Lower lobe of right lung (tissue), 2 donors: ENCODE data around the gene USP49. TPM values are rescaled to one million over a fixed set of nuclear protein-coding genes. Genes with fewer than 3 reads are reported as not detected.

Experiments
- ATAC-seq, 2 donors: fragments of 200-7000 bp; cut with Tn5 transposase; one replicate each; pipeline ENCODE4 v1.9.1; 2020 to 2022; ENCODE audit warnings: mild to moderate bottlenecking in 2 of 2, moderate library complexity in 2 of 2
- DNase-seq: peaks from one replicate; pipeline ENCODE4 v3.0.0-alpha.2; 2020
- H3K27ac ChIP-seq: fragments of 200-600 bp; one replicate; pipeline ENCODE4 v1.8.0; 2022
- H3K27me3 ChIP-seq: fragments of 200-600 bp; one replicate; pipeline ENCODE4 v1.8.0; 2022; ENCODE audit warnings: low read depth
- H3K36me3 ChIP-seq: fragments of 200-600 bp; one replicate; pipeline ENCODE4 v1.8.0; 2022; ENCODE audit warnings: mild to moderate bottlenecking
- H3K4me1 ChIP-seq: fragments of 200-600 bp; one replicate; pipeline ENCODE4 v1.8.0; 2022
- H3K4me3 ChIP-seq: fragments of 200-600 bp; one replicate; pipeline ENCODE4 v1.8.0; 2022; ENCODE audit warnings: mild to moderate bottlenecking
- H3K9me3 ChIP-seq: fragments of 200-600 bp; one replicate; pipeline ENCODE4 v1.8.0; 2022
- CTCF ChIP-seq: fragments of 200-600 bp; IDR thresholded peaks from one replicate; pipeline ENCODE4 v1.8.0; 2022; ENCODE audit warnings: antibody characterized with exemption, mild to moderate bottlenecking
- intact Hi-C: fragments of 100-400 bp; cut with DNase I; formaldehyde crosslinking; loops from one replicate; pipeline ENCODE4 v1.11.0; 2022
- total RNA-seq: library from RNA; stranded (reverse); fragmentation: NEBNext Ultra II Directional; extraction: Animal tissue kit (Norgen Biotek cat#: 25700); gene quantifications from one replicate; pipeline ENCODE4 v1.2.1, GENCODE V29; 2021
- donor health status: DM: no; HTN: yes; CAD: no; lungs with severe emphysema.

USP49 gene
- total RNA-seq, 1 donor from 2014 or later: 3.9 TPM

- no peak for DNase-seq
- TF ChIP-seq CTCF: no peak
- Histone ChIP-seq H3K4me3 (peak overlapping the region; percentile 84), H3K27ac (peak overlapping the region; percentile 89), H3K36me3 (peaks cover 34% of the 10 kb centered on the region), H3K9me3 (no peaks in the 10 kb centered on the region), H3K27me3 (no peaks in the 10 kb centered on the region), H3K4me1 (peaks cover 59% of the 10 kb centered on the region)
- ATAC-seq: peak in 1 of 2 donors; percentile 0
- intact Hi-C loops: no loop called here
Measured at GRCh38 chr6:41785689-41786450, 109.3 kb downstream of the USP49 start.

GRCh38 chr6:41785254-41785653 is 109.9 kb downstream of the USP49 start:
- ATAC-seq (no peak), DNase-seq (no peak)
- Histone ChIP-seq H3K27ac (peak overlapping the region; percentile 31), H3K4me1 (peaks cover 65% of the 10 kb centered on the region), H3K27me3 (no peaks in the 10 kb centered on the region), H3K9me3 (no peaks in the 10 kb centered on the region), H3K36me3 (peaks cover 28% of the 10 kb centered on the region), H3K4me3 (peak overlapping the region; percentile 9)
- TF ChIP-seq CTCF: no peak
- intact Hi-C loops: no loop called here

GRCh38 chr6:41784581-41785171 is 110.5 kb downstream of the USP49 start:
- H3K4me3 ChIP-seq: peak overlapping the region; percentile 9
- intact Hi-C loops: no loop called here
- no peak for TF ChIP-seq CTCF
- peak overlapping the region; percentile 31 for H3K27ac ChIP-seq
- ATAC-seq (no peak), DNase-seq (no peak)
- no peaks in the 10 kb centered on the region for H3K27me3 ChIP-seq
- no peaks in the 10 kb centered on the region for H3K9me3 ChIP-seq
- H3K4me1 ChIP-seq: peaks cover 67% of the 10 kb centered on the region
- peaks cover 23% of the 10 kb centered on the region for H3K36me3 ChIP-seq

- peaks cover 64% of the 10 kb centered on the region for H3K4me1 ChIP-seq
- intact Hi-C loops: no loop called here
Measured at GRCh38 chr6:41783106-41783780, 111.9 kb downstream of the USP49 start.

GRCh38 chr6:41781366-41781730 is 113.8 kb downstream of the USP49 start:
- TF ChIP-seq CTCF: no peak
- intact Hi-C loops: no loop called here
- H3K27me3 ChIP-seq: no peaks in the 10 kb centered on the region
- H3K4me1 ChIP-seq: peaks cover 69% of the 10 kb centered on the region
- peak overlapping the region; percentile 78 for H3K27ac ChIP-seq
- DNase-seq: peak; percentile 72
- H3K4me3 ChIP-seq: peak overlapping the region; percentile 92
- ATAC-seq: peak; percentile 6 to 29
- H3K9me3 ChIP-seq: no peaks in the 10 kb centered on the region
- H3K36me3 ChIP-seq: peaks cover 24% of the 10 kb centered on the region

More at GRCh38 chr6:41783106-41783780, 111.9 kb downstream of the USP49 start:
- Histone ChIP-seq H3K4me3 (no peak overlapping the region), H3K27ac (no peak overlapping the region), H3K27me3 (no peaks in the 10 kb centered on the region), H3K36me3 (peaks cover 15% of the 10 kb centered on the region), H3K9me3 (no peaks in the 10 kb centered on the region)
- DNase-seq (no peak), ATAC-seq (no peak)
- no peak for TF ChIP-seq CTCF
